Fibroblast of lung (primary cell): ENCODE results near the gene UCP2. TPM values are rescaled to one million over a fixed set of nuclear protein-coding genes. Genes with fewer than 3 reads are reported as not detected.
"Not testable (repeated sequence)": the region's sequence is repeated elsewhere in the genome, so short reads cannot be mapped to it uniquely, and the experiment has no call there.

Experiments
- DNase-seq, 2 donors: peaks; one replicate each; pipeline versions ENCODE4 v3.0.0 to v3.0.0-alpha.2; 2010; ENCODE audit warnings: low read depth in 2 of 2
- H2AFZ ChIP-seq: 2 replicates; pipeline ENCODE4 v1.5.1; 2012; ENCODE audit warnings: low read length, control low read depth, inconsistent platforms
- H3K27ac ChIP-seq: 2 replicates; pipeline ENCODE4 v1.5.1; 2011; ENCODE audit warnings: low read length, control low read depth; ENCODE audit not compliant: insufficient read depth
- H3K27me3 ChIP-seq: 2 replicates; pipeline ENCODE4 v1.5.1; 2011; ENCODE audit warnings: mild to moderate bottlenecking, low read length; ENCODE audit not compliant: control insufficient read depth, insufficient read depth
- H3K36me3 ChIP-seq: 2 replicates; pipeline ENCODE4 v1.5.1; 2011; ENCODE audit warnings: low read length; ENCODE audit not compliant: control insufficient read depth, insufficient read depth
- H3K4me1 ChIP-seq: 2 replicates; pipeline ENCODE4 v1.5.1; 2011; ENCODE audit warnings: low read length; ENCODE audit not compliant: control insufficient read depth, insufficient read depth; ENCODE audit errors: extremely low read depth
- H3K4me2 ChIP-seq: 2 replicates; pipeline ENCODE4 v1.5.1; 2011; ENCODE audit warnings: low read length, control low read depth; ENCODE audit not compliant: insufficient read depth; ENCODE audit errors: extremely low read depth
- H3K4me3 ChIP-seq, 4 experiments: fragments of 200-600 bp in 1 of 4; sonication (generic) in 1 of 4; replicated peaks in 1 of 4; 2 replicates each; pipeline ENCODE4 v1.5.1; 2011 to 2016; ENCODE audit warnings: low read length in 4 of 4, low read depth in 3 of 4, mild to moderate bottlenecking in 3 of 4, control low read depth in 2 of 4, inconsistent platforms in 1 of 4, mixed read lengths in 1 of 4; ENCODE audit not compliant: insufficient read depth in 1 of 4; ENCODE audit errors: control extremely low read depth in 1 of 4
- H3K79me2 ChIP-seq: 2 replicates; pipeline ENCODE4 v1.5.1; 2012; ENCODE audit warnings: mild to moderate bottlenecking, low read length, inconsistent platforms; ENCODE audit not compliant: control insufficient read depth, insufficient read depth
- H3K9ac ChIP-seq: 2 replicates; pipeline ENCODE4 v1.5.1; 2011; ENCODE audit warnings: mild to moderate bottlenecking, low read length, control low read depth; ENCODE audit not compliant: insufficient read depth
- H3K9me3 ChIP-seq: 2 replicates; pipeline ENCODE4 v1.5.1; 2012; ENCODE audit warnings: low read depth, low read length; ENCODE audit not compliant: control insufficient read depth, insufficient read depth
- H4K20me1 ChIP-seq: 2 replicates; pipeline ENCODE4 v1.5.1; 2011; ENCODE audit warnings: low read length; ENCODE audit not compliant: control insufficient read depth, insufficient read depth; ENCODE audit errors: extremely low read depth
- EZH2 ChIP-seq: IDR thresholded peaks from 2 replicates; pipeline ENCODE4 v1.5.1; 2012; ENCODE audit warnings: low read length, control low read depth, mild to moderate bottlenecking; ENCODE audit errors: missing control alignments
- polyA plus RNA-seq, 2 donors: library from polyadenylated mRNA; depleted of rRNA in 1 of 2; stranded (reverse) in 1 of 2; unstranded in 1 of 2; fragments of >200 nt; gene quantifications; 2 replicates each; pipeline ENCODE4 v1.2.1, GENCODE V29; 2011 to 2012; ENCODE audit warnings: missing spikeins in 1 of 2
- total RNA-seq: library from RNA; depleted of rRNA; stranded (reverse); fragments of >200 nt; gene quantifications from 2 replicates; pipeline ENCODE4 v1.2.1, GENCODE V29; 2014
- TF ChIP-seq, protein P1 (sequence below), 2 donors: IDR thresholded peaks in 1 of 2; conservative IDR thresholded peaks in 1 of 2; 1 replicate in 1 of 2; 2 replicates in 1 of 2; pipeline ENCODE4 v1.5.1; 2011 to 2012; ENCODE audit warnings: low read length in 2 of 2, control low read depth in 1 of 2, inconsistent platforms in 1 of 2, low read depth in 1 of 2, mild to moderate bottlenecking in 1 of 2

Gene UCP2
- total and polyA plus RNA-seq, 2 donors (not counting 1 experiment from before 2014, with no cell fraction given): 4.8 to 11.5 TPM

DNA sequence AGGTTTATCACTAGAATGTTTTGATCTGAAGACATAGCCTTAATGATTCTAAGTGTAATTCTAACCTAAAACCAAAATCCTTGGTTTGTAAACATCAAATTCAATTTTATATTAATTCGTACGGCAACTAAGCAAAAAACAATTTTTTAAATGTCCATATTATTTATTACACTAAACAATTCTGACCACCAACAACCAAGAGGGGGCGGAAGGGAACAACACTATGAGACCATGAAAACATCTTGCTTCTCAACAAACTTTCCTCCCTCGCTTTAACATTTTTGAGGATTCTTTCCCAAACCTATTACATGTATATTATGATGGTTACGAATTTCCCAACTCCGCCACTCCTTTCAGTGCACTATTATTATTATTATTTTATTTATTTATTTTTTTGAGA, 6.5 kb upstream of the UCP2 start:
- Histone ChIP-seq H3K4me2 (no peak overlapping the region), H3K9ac (no peak overlapping the region), H3K4me3 (no peak overlapping the region), H2AFZ (no peak overlapping the region), H4K20me1 (no peaks in the 10 kb centered on the region), H3K27me3 (no peaks in the 10 kb centered on the region), H3K79me2 (no peaks in the 10 kb centered on the region), H3K27ac (no peak overlapping the region), H3K9me3 (no peaks in the 10 kb centered on the region), H3K4me1 (no peaks in the 10 kb centered on the region), H3K36me3 (no peaks in the 10 kb centered on the region)
- DNase-seq: no peak
- no peak for TF ChIP-seq EZH2
- TF ChIP-seq, protein P1, sequence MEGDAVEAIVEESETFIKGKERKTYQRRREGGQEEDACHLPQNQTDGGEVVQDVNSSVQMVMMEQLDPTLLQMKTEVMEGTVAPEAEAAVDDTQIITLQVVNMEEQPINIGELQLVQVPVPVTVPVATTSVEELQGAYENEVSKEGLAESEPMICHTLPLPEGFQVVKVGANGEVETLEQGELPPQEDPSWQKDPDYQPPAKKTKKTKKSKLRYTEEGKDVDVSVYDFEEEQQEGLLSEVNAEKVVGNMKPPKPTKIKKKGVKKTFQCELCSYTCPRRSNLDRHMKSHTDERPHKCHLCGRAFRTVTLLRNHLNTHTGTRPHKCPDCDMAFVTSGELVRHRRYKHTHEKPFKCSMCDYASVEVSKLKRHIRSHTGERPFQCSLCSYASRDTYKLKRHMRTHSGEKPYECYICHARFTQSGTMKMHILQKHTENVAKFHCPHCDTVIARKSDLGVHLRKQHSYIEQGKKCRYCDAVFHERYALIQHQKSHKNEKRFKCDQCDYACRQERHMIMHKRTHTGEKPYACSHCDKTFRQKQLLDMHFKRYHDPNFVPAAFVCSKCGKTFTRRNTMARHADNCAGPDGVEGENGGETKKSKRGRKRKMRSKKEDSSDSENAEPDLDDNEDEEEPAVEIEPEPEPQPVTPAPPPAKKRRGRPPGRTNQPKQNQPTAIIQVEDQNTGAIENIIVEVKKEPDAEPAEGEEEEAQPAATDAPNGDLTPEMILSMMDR (conservative IDR thresholded peaks at IDR 0.05 in 1 of 2, IDR thresholded peaks at IDR 0.05 in 1 of 2; ENCODE audit: low read depth in 1 of 2, low read length in 2 of 2): peak in 1 of 2 donors; percentile 24

DNA sequence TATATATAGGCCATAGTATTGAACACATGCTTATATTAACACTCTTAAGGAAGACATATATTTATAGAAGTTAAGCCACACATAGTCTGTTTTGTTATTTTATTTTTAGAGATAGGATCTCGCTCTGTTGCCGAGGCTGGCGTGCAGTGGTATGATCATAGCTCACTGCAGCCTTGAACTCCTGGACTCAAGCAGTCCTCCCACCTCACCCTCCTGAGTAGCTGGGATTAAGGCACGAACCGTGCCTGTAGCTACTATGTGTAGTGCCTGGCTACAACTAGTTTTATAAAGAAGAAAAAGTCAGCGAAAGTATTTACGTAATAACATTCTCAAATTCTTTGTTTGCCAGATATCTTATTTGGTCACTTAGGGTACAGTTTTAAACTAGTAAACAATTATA, 5.6 kb upstream of the UCP2 start:
- H3K9me3 ChIP-seq: no peaks in the 10 kb centered on the region
- H3K4me1 ChIP-seq: peaks cover 3% of the 10 kb centered on the region
- no peak overlapping the region for H3K9ac ChIP-seq
- no peak for TF ChIP-seq EZH2
- TF ChIP-seq, protein P1 (conservative IDR thresholded peaks at IDR 0.05 in 1 of 2, IDR thresholded peaks at IDR 0.05 in 1 of 2; ENCODE audit: low read depth in 1 of 2, low read length in 2 of 2): no peak
- H3K27me3 ChIP-seq: no peaks in the 10 kb centered on the region
- no peaks in the 10 kb centered on the region for H3K79me2 ChIP-seq
- no peak overlapping the region for H3K4me3 ChIP-seq
- H2AFZ ChIP-seq: no peak overlapping the region
- H3K4me2 ChIP-seq: no peak overlapping the region
- H3K27ac ChIP-seq: no peak overlapping the region
- no peak for DNase-seq
- no peaks in the 10 kb centered on the region for H3K36me3 ChIP-seq
- H4K20me1 ChIP-seq: no peaks in the 10 kb centered on the region

DNA sequence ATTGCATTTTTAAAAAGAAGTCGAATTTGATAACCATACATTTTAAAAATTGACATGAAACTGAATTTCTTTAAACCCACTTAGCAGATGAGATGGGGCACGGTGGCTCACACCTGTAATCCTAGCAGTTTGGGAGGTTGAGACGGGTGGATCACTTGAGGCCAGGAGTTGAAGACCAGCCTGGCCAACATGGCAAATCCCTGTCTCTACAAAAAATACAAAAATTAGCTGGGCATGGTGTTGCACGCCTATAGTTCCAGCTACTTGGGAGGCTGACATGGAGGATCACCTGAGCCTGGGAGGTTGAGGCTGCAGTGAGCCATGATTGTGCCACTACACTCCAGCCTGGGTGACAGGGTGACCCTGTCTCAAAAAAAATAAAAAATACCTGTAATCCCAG, 3.0 kb upstream of the UCP2 start:
- H3K36me3 ChIP-seq, H3K79me2 ChIP-seq, H2AFZ ChIP-seq, H4K20me1 ChIP-seq, H3K4me1 ChIP-seq, H3K4me2 ChIP-seq, H3K9me3 ChIP-seq, H3K9ac ChIP-seq, H3K4me3 ChIP-seq, DNase-seq, H3K27me3 ChIP-seq, H3K27ac ChIP-seq: not testable (repeated sequence)
